Measurements from ENCODE around the gene EPHB4. TPM values are rescaled to one million over a fixed set of nuclear protein-coding genes. Genes with fewer than 3 reads are reported as not detected.

Gene EPHB4
- total and polyA plus RNA-seq, 2 of the 4 experiments (the other 2 are of a cell fraction) = 34.5 to 36.4 TPM

DNA sequence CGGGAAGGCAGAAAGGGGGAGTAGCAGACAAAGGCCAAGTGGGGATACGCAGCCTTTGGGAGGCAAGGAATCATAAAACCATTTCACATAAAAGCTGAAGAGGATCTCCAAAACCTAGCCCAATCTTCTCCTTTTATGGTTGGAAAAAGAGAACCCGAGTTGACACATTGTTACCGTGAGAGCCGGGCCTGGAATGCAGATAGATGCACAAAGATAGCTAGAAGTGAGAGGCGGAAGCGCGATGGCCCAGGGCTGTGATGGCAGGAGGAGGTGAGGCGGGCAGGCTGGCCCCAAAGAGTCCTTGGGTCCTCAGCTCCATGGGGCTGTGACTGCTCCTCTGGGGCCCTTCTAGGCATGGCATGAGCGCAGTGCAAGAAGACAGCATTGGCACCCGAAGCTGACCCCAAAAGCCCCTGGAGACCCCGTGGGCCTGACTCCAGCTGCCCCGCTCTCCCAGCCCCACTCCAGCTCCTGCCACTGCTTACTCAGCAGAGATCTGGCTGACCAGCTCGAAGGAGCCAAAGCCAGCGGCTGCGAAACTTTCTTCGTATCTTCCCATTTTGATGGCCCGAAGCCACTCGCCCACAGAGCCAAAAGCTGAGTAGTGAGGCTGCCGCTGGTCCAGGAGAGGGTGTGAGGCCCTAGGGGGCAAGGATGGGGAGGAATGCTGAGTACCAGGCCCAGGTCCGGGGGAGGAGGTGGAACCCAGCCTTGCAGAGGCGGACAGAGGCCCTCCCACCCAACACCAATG is 22.5 kb downstream of the EPHB4 start:
- no TSS peak for BruUV-seq (replicated peaks)
- no peak overlapping the region for H3K56ac ChIP-seq (ENCODE audit: extremely low read depth, insufficient read depth, low read length)
- no peaks in the 10 kb centered on the region for H3K27me3 ChIP-seq (ENCODE audit: control insufficient read depth, insufficient read depth, low read length)
- no peak overlapping the region for H4K91ac ChIP-seq (ENCODE audit: insufficient read depth, low read depth, low read length)
- intact Hi-C loops (cut with micrococcal nuclease) (loop anchor here (5.0 kb wide), 3 partner anchors 32 to 78 kb away; partner anchors contain the start of gene SLC12A9), dilution Hi-C loops (cut with HindIII; ENCODE audit: low sequenced_read_pairs, unreplicated experiment) (no loop called here), in situ Hi-C loops (cut with MboI; ENCODE audit: low sequenced_read_pairs) (no loop called here)
- peaks cover 57% of the 10 kb centered on the region for H3K36me3 ChIP-seq (ENCODE audit: control insufficient read depth, insufficient read depth, low read length)
- no peak overlapping the region for H2BK5ac ChIP-seq (ENCODE audit: low read depth, low read length, poor library complexity, severe bottlenecking)
- H2BK120ac ChIP-seq (ENCODE audit: low read depth, low read length) = no peak overlapping the region
- peaks cover 15% of the 10 kb centered on the region for H4K20me1 ChIP-seq (ENCODE audit: insufficient read depth, low read length)
- 95% methylated on average over 7 of the region's 22 CpGs; no CpG with 5 or more reads in 1 of the 2 experiments for WGBS, 2 experiments (ENCODE audit: extremely low coverage in 2 of 2, insufficient read length in 1 of 2)
- no peaks in the 10 kb centered on the region for H3K9me1 ChIP-seq (ENCODE audit: insufficient read depth, low read length)
- ChIA-PET CTCF (interaction anchor here (0.9 to 2.2 kb wide), 2 partner anchors 79 to 99 kb away, joined by 5 to 12 read pairs; partner anchors contain the start of gene POP7), POLR2A (ENCODE audit: unreplicated experiment) (no interaction called here)
- no peaks in the 10 kb centered on the region for H3K9me3 ChIP-seq (ENCODE audit: control insufficient read depth, insufficient read depth, low read length)
- no peak overlapping the region for H4K5ac ChIP-seq (ENCODE audit: low read depth, low read length)
- TF ChIP-seq USF2 (IDR thresholded peaks at IDR 0.05; ENCODE audit: low read depth, low read length) = no peak
- TF ChIP-seq RFX5 (IDR thresholded peaks at IDR 0.05; ENCODE audit: low read depth, low read length) = no peak
- TF ChIP-seq CEBPB (IDR thresholded peaks at IDR 0.05; ENCODE audit: low read depth, low read length) = no peak
- TF ChIP-seq, protein P1, sequence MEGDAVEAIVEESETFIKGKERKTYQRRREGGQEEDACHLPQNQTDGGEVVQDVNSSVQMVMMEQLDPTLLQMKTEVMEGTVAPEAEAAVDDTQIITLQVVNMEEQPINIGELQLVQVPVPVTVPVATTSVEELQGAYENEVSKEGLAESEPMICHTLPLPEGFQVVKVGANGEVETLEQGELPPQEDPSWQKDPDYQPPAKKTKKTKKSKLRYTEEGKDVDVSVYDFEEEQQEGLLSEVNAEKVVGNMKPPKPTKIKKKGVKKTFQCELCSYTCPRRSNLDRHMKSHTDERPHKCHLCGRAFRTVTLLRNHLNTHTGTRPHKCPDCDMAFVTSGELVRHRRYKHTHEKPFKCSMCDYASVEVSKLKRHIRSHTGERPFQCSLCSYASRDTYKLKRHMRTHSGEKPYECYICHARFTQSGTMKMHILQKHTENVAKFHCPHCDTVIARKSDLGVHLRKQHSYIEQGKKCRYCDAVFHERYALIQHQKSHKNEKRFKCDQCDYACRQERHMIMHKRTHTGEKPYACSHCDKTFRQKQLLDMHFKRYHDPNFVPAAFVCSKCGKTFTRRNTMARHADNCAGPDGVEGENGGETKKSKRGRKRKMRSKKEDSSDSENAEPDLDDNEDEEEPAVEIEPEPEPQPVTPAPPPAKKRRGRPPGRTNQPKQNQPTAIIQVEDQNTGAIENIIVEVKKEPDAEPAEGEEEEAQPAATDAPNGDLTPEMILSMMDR (conservative IDR thresholded peaks at IDR 0.05; ENCODE audit: low read depth, low read length) = no peak
- no peak for TF ChIP-seq MAFK (IDR thresholded peaks at IDR 0.05; ENCODE audit: low read depth, low read length)
- TF ChIP-seq RAD21 (IDR thresholded peaks at IDR 0.05; ENCODE audit: low read length) = no peak
- TF ChIP-seq POLR2A (IDR thresholded peaks at IDR 0.05; ENCODE audit: low read depth, low read length) = no peak
- TF ChIP-seq BHLHE40 (IDR thresholded peaks at IDR 0.05; ENCODE audit: low read depth, low read length) = no peak
- peaks cover 18% of the 10 kb centered on the region for H3K4me1 ChIP-seq (ENCODE audit: control insufficient read depth, insufficient read depth, low read length)
- no peak overlapping the region for H3K9ac ChIP-seq (ENCODE audit: low read depth, low read length)
- no peak overlapping the region for H4K8ac ChIP-seq (ENCODE audit: low read depth in 2 of 2, low read length in 2 of 2)
- H3K23ac ChIP-seq (ENCODE audit: low read depth, low read length) = no peak overlapping the region
- H2AFZ ChIP-seq (replicated peaks; ENCODE audit: low read length, poor library complexity) = no peak overlapping the region
- no peak overlapping the region for H2AK9ac ChIP-seq (replicated peaks; ENCODE audit: low read depth, low read length, poor library complexity)
- ATAC-seq (ENCODE audit: low read depth) (no peak), DNase-seq (no peak)
- H3K79me1 ChIP-seq (ENCODE audit: low read depth in 1 of 2, low read length in 2 of 2) = peaks cover 0 to 32% of the 10 kb centered on the region in 2 experiments; a peak in 2 of 4 replicates
- no peak overlapping the region for H3K4me2 ChIP-seq (ENCODE audit: low read depth, low read length)
- no peak overlapping the region for H3K27ac ChIP-seq (ENCODE audit: insufficient read depth, low read length)
- H3K14ac ChIP-seq (replicated peaks; ENCODE audit: low read depth, low read length) = no peak overlapping the region
- no peak overlapping the region for H3K18ac ChIP-seq (ENCODE audit: low read depth, low read length)
- no peak overlapping the region for H2BK20ac ChIP-seq (ENCODE audit: low read depth, low read length)
- no peak overlapping the region for H2AK5ac ChIP-seq (ENCODE audit: low read depth, low read length)
- no peak overlapping the region for H3K4me3 ChIP-seq (ENCODE audit: insufficient read depth, low read depth, low read length)
- no peak overlapping the region for H3K4ac ChIP-seq (ENCODE audit: low read depth, low read length)
- no peak overlapping the region for H2BK15ac ChIP-seq (ENCODE audit: low read depth, low read length)

All from IMR-90 (cell line).